ENCODE measurements around the gene KASH5. TPM values are rescaled to one million over a fixed set of nuclear protein-coding genes. Genes with fewer than 3 reads are reported as not detected.
A peak's percentile ranks its signal among the peaks of the same experiment; 100 is the strongest.

Gene KASH5, protein sequence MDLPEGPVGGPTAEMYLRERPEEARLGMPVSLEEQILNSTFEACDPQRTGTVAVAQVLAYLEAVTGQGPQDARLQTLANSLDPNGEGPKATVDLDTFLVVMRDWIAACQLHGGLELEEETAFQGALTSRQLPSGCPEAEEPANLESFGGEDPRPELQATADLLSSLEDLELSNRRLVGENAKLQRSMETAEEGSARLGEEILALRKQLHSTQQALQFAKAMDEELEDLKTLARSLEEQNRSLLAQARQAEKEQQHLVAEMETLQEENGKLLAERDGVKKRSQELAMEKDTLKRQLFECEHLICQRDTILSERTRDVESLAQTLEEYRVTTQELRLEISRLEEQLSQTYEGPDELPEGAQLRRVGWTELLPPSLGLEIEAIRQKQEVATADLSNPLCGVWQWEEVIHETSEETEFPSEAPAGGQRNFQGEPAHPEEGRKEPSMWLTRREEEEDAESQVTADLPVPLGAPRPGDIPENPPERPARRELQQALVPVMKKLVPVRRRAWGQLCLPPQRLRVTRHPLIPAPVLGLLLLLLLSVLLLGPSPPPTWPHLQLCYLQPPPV
- under 1 TPM in 2 of 5 donors, not detected in 3; 0.25 to 0.26 TPM for total RNA-seq
- total RNA-seq (2013) = 0.42 TPM
- total RNA-seq = 0 to 0.45 (median 0.12) reads per million in 29 experiments

DNA sequence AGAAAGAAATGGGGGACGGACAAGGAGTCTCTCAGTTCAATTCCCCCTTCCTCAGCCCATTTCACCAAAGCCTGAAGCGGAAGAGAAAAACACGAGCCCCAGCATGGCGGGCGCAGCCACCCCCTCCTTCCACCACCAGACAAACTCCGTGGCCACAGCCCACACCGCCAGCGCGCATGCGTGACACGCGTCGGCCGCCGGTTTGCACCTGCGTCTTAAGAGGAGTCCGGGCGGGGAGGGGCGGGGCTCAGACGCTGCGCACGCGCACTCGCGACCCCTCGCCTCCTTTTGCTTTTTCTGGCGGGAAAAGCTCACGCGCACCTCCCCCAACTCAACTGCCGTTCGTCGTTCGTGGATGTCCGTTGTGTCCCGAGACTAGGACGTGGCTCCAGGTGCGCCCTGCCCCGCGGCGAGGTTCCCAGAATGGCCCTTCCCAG, at the start of gene KASH5:
Gene KASH5, plus strand, starts transcription at position 314 of the 437 bp plus-strand sequence. CDS start 2,635 bp downstream, outside the sequence.
- ATAC-seq (replicated peaks in 1 of 4) = peak; percentile 72 to 87 (median 84)
- Mint-ChIP-seq H3K27me3 (peaks cover 0 to 1% of the 10 kb centered on the region in 2 donors), H3K27ac (peak within 1 kb of the TSS; percentile 27 to 39), H3K4me1 (peaks cover 16 to 24% (median 19%) of the 10 kb centered on the region in 3 donors), H3K9me3 (no peaks in the 10 kb centered on the region), H3K36me3 (no peaks in the 10 kb centered on the region), H3K4me3 (peak within 1 kb of the TSS; percentile 37 to 63 (median 39))
- peak; percentile 57 to 93 (median 82) for DNase-seq
- Histone ChIP-seq H3K36me3 (ENCODE audit: control insufficient read depth in 2 of 2, extremely low read depth in 1 of 2, insufficient read depth in 1 of 2, low read length in 1 of 2) (no peaks in the 10 kb centered on the region), H3K4me1 (ENCODE audit: control insufficient read depth in 1 of 2, extremely low read depth in 1 of 2, insufficient read depth in 2 of 2, low read length in 2 of 2) (peaks cover 2 to 23% of the 10 kb centered on the region in 2 experiments), H3K27me3 (replicated peaks in 1 of 2; ENCODE audit: control insufficient read depth in 2 of 2, extremely low read depth in 1 of 2, insufficient read depth in 2 of 2, low read length in 1 of 2) (peaks cover 0 to 4% of the 10 kb centered on the region in 2 experiments), H3K27ac (ENCODE audit: low read length) (no peak within 1 kb of the TSS), H3K4me3 (ENCODE audit: control insufficient read depth in 1 of 2, extremely low read depth in 1 of 2, low read length in 1 of 2) (peak within 1 kb of the TSS in 1 of 2 donors; percentile 17), H3K9me3 (no peaks in the 10 kb centered on the region)
- 40% methylated on average over 27 of the region's 40 CpGs for WGBS (ENCODE audit: insufficient coverage)
- POLR2A ChIA-PET = no interaction called here
- CTCF ChIA-PET = interaction anchor here in 1 of 2 donors (0.7 kb wide), 1 partner anchor 66 kb away, joined by 5 read pairs; no protein-coding TSS in a partner anchor

DNA sequence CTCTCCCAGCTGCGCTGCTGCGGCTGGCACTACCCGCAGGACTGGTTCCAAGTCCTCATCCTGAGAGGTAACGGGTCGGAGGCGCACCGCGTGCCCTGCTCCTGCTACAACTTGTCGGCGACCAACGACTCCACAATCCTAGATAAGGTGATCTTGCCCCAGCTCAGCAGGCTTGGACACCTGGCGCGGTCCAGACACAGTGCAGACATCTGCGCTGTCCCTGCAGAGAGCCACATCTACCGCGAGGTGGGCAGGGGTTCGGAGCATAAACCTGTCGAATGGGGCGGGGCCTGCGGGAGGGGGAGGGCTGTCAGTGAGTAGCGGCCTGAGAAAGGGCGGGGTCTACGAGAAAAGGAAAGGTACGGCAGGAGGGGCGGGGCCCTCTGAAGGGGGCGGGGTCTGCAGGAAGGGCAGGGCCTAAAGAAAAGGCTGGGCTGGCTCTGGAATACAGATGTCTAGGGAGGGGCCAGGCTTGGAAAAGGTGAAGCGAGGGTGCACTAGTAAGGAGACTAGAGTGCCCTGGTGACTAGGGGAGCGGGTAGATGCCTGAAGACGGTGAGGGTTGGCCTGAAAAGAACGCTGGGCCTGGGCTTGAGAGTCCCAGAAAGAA, 49.3 kb upstream of the KASH5 start:
- ChIA-PET POLR2A (no interaction called here), CTCF (no interaction called here)
- peak overlapping the region in 2 of 3 donors; percentile 25 to 96 for H3K4me3 Mint-ChIP-seq
- 91% methylated on average over 27 of the region's 30 CpGs for WGBS (ENCODE audit: insufficient coverage)
- no peak overlapping the region for H3K27ac Mint-ChIP-seq
- no peaks in the 10 kb centered on the region for H3K9me3 Mint-ChIP-seq
- Histone ChIP-seq H3K4me3 (ENCODE audit: control insufficient read depth in 1 of 2, extremely low read depth in 1 of 2, low read length in 1 of 2) (no peak overlapping the region), H3K4me1 (ENCODE audit: control insufficient read depth in 1 of 2, extremely low read depth in 1 of 2, insufficient read depth in 2 of 2, low read length in 2 of 2) (peaks cover 27 to 60% of the 10 kb centered on the region in 2 experiments), H3K27me3 (replicated peaks in 1 of 2; ENCODE audit: control insufficient read depth in 2 of 2, extremely low read depth in 1 of 2, insufficient read depth in 2 of 2, low read length in 1 of 2) (no peaks in the 10 kb centered on the region), H3K9me3 (no peaks in the 10 kb centered on the region), H3K36me3 (ENCODE audit: control insufficient read depth in 2 of 2, extremely low read depth in 1 of 2, insufficient read depth in 1 of 2, low read length in 1 of 2) (peaks cover 0 to 39% of the 10 kb centered on the region in 2 donors), H3K27ac (ENCODE audit: low read length) (no peak overlapping the region)
- H3K27me3 Mint-ChIP-seq = no peaks in the 10 kb centered on the region
- H3K4me1 Mint-ChIP-seq = peaks cover 49 to 60% (median 59%) of the 10 kb centered on the region in 3 donors
- peaks cover 37% of the 10 kb centered on the region for H3K36me3 Mint-ChIP-seq
- ATAC-seq (replicated peaks in 1 of 4) (no peak), DNase-seq (peak in 1 of 35 experiments; percentile 25)

DNA sequence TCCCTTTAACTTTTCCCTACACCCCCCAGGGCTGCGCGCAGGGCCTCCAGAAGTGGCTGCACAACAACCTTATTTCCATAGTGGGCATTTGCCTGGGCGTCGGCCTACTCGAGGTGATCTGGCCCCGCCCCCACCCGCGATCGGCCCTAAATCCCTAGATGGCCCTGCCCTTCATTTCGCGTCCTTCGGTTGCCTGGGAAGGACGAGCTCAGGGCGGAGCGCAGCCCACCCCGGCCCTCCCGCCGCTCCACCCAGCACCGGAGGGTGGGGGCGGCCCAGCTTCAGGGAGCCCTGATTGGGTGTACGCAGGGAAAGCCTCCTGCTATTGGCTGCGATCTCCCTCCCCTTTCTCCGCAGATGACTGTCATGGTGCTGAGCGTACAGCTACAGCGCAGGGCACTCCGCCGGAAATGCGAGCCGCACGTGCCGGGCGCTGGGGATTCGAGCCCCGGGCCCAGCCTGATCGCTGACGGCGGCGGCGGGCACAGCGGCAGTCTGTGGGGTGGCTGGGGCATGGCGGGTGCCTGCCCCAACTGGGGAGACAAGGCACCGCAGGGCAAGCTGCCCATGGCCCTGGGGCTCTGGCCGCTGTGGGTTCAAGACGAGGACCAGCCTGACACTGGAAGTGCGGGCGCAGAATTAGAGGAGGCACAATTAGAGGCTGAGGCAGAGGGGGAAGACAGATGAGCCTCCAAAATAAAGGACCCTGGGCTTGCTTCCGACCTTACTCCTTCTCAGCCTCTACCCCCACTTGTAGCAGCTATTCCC, 48.6 kb upstream of the KASH5 start:
- POLR2A ChIA-PET = no interaction called here
- Mint-ChIP-seq H3K27ac (no peak overlapping the region), H3K4me1 (peaks cover 44 to 54% (median 52%) of the 10 kb centered on the region in 3 donors), H3K9me3 (no peaks in the 10 kb centered on the region), H3K4me3 (no peak overlapping the region), H3K36me3 (peaks cover 37% of the 10 kb centered on the region), H3K27me3 (no peaks in the 10 kb centered on the region)
- 98% methylated on average over 41 of the region's 47 CpGs for WGBS (ENCODE audit: insufficient coverage)
- Histone ChIP-seq H3K9me3 (no peaks in the 10 kb centered on the region), H3K27me3 (replicated peaks in 1 of 2; ENCODE audit: control insufficient read depth in 2 of 2, extremely low read depth in 1 of 2, insufficient read depth in 2 of 2, low read length in 1 of 2) (no peaks in the 10 kb centered on the region), H3K36me3 (ENCODE audit: control insufficient read depth in 2 of 2, extremely low read depth in 1 of 2, insufficient read depth in 1 of 2, low read length in 1 of 2) (peaks cover 0 to 39% of the 10 kb centered on the region in 2 donors), H3K4me3 (ENCODE audit: control insufficient read depth in 1 of 2, extremely low read depth in 1 of 2, low read length in 1 of 2) (no peak overlapping the region), H3K27ac (ENCODE audit: low read length) (no peak overlapping the region), H3K4me1 (ENCODE audit: control insufficient read depth in 1 of 2, extremely low read depth in 1 of 2, insufficient read depth in 2 of 2, low read length in 2 of 2) (peaks cover 24 to 54% of the 10 kb centered on the region in 2 experiments)
- CTCF ChIA-PET = no interaction called here
- peak in 1 of 35 experiments; percentile 21 for DNase-seq
- ATAC-seq (replicated peaks in 1 of 4) = no peak

GRCh38 chr19:49340069-49340864, 47.8 kb upstream of the KASH5 start:
- H3K27ac ChIP-seq (ENCODE audit: low read length) = peak overlapping the region; percentile 9
- H3K27ac Mint-ChIP-seq = peak overlapping the region; percentile 54 to 71
- POLR2A ChIA-PET = interaction anchor here in 1 of 2 donors (0.6 kb wide), 1 partner anchor 15 kb away, joined by 3 read pairs; no protein-coding TSS in a partner anchor
- H3K27me3 Mint-ChIP-seq = no peaks in the 10 kb centered on the region
- peak overlapping the region in 1 of 3 donors; percentile 34 for H3K4me3 Mint-ChIP-seq
- H3K4me1 ChIP-seq (ENCODE audit: control insufficient read depth in 1 of 2, extremely low read depth in 1 of 2, insufficient read depth in 2 of 2, low read length in 2 of 2) = peaks cover 19 to 51% of the 10 kb centered on the region in 2 experiments
- H3K36me3 ChIP-seq (ENCODE audit: control insufficient read depth in 2 of 2, extremely low read depth in 1 of 2, insufficient read depth in 1 of 2, low read length in 1 of 2) = peaks cover 0 to 39% of the 10 kb centered on the region in 2 donors
- 70% methylated on average over 27 of the region's 36 CpGs for WGBS (ENCODE audit: insufficient coverage)
- no peaks in the 10 kb centered on the region for H3K27me3 ChIP-seq (replicated peaks in 1 of 2; ENCODE audit: control insufficient read depth in 2 of 2, extremely low read depth in 1 of 2, insufficient read depth in 2 of 2, low read length in 1 of 2)
- H3K9me3 ChIP-seq = no peaks in the 10 kb centered on the region
- ATAC-seq (replicated peaks in 1 of 4) (no peak), DNase-seq (peak in 6 of 35 experiments; percentile 23 to 59 (median 30))
- H3K4me1 Mint-ChIP-seq = peaks cover 46 to 54% (median 52%) of the 10 kb centered on the region in 3 donors
- peaks cover 37% of the 10 kb centered on the region for H3K36me3 Mint-ChIP-seq
- CTCF ChIA-PET = no interaction called here
- H3K9me3 Mint-ChIP-seq = no peaks in the 10 kb centered on the region
- no peak overlapping the region for H3K4me3 ChIP-seq (ENCODE audit: control insufficient read depth in 1 of 2, extremely low read depth in 1 of 2, low read length in 1 of 2)

GRCh38 chr19:49340865-49341718, 47.0 kb upstream of the KASH5 start:
- H3K4me3 ChIP-seq (ENCODE audit: control insufficient read depth in 1 of 2, extremely low read depth in 1 of 2, low read length in 1 of 2) = no peak overlapping the region
- H3K36me3 ChIP-seq (ENCODE audit: control insufficient read depth in 2 of 2, extremely low read depth in 1 of 2, insufficient read depth in 1 of 2, low read length in 1 of 2) = peaks cover 0 to 39% of the 10 kb centered on the region in 2 donors

More at GRCh38 chr19:49340865-49341718, 47.0 kb upstream of the KASH5 start:
- H3K36me3 Mint-ChIP-seq = peaks cover 34% of the 10 kb centered on the region
- DNase-seq (no peak), ATAC-seq (replicated peaks in 1 of 4) (no peak)
- ChIA-PET CTCF (interaction anchor here in 1 of 2 donors (0.6 kb wide), 1 partner anchor 88 kb away, joined by 3 read pairs; no protein-coding TSS in a partner anchor), POLR2A (interaction anchor here in 1 of 2 donors (0.6 kb wide), 1 partner anchor 16 kb away, joined by 3 read pairs; no protein-coding TSS in a partner anchor)
- H3K4me1 ChIP-seq (ENCODE audit: control insufficient read depth in 1 of 2, extremely low read depth in 1 of 2, insufficient read depth in 2 of 2, low read length in 2 of 2) = peaks cover 16 to 47% of the 10 kb centered on the region in 2 experiments
- H3K27me3 ChIP-seq (replicated peaks in 1 of 2; ENCODE audit: control insufficient read depth in 2 of 2, extremely low read depth in 1 of 2, insufficient read depth in 2 of 2, low read length in 1 of 2) = no peaks in the 10 kb centered on the region
- peak overlapping the region in 1 of 2 donors; percentile 54 for H3K27ac Mint-ChIP-seq
- no peaks in the 10 kb centered on the region for H3K9me3 Mint-ChIP-seq
- peak overlapping the region; percentile 9 for H3K27ac ChIP-seq (ENCODE audit: low read length)
- 88% methylated on average over 5 of the region's 11 CpGs for WGBS (ENCODE audit: insufficient coverage)
- H3K4me3 Mint-ChIP-seq = no peak overlapping the region
- H3K4me1 Mint-ChIP-seq = peaks cover 39 to 46% (median 46%) of the 10 kb centered on the region in 3 donors
- no peaks in the 10 kb centered on the region for H3K9me3 ChIP-seq
- H3K27me3 Mint-ChIP-seq = no peaks in the 10 kb centered on the region
